GM21390 (cell line): ENCODE results near the gene ECM1.
A peak's percentile ranks its signal among the peaks of the same experiment; 100 is the strongest.

Experiments used
- ATAC-seq: cut with Tn5 transposase; IDR thresholded peaks from one replicate; pipeline ENCODE4 v1.9.1; 2021; ENCODE audit not compliant: unreplicated experiment

Gene ECM1

GRCh38 chr1:150557065-150557600 is 49.2 kb downstream of the ECM1 start:
- no peak for ATAC-seq

- ATAC-seq = no peak
Measured at GRCh38 chr1:150557813-150558212, 49.9 kb downstream of the ECM1 start.

GRCh38 chr1:150558303-150558704 is 50.4 kb downstream of the ECM1 start:
- no peak for ATAC-seq

GRCh38 chr1:150558761-150559655 is 51.1 kb downstream of the ECM1 start:
- no peak for ATAC-seq

DNA sequence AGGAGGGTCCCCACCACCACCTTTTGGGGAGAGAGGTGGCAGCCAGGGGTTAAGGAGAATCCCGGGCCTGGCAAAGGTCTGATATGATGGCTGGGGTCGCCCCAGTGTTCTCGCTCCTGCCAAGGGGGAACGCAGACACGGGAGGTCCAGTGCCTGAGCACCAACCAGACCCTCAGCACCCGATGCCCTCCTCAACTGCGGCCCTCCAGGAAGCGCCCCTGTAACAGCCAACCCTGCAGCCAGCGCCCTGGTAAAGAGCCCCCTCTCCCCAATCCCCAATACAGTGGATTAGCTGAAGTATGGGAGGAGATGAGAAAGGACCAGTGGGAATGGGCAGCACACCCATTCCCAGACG is 51.7 kb downstream of the ECM1 start:
- ATAC-seq = no peak

DNA sequence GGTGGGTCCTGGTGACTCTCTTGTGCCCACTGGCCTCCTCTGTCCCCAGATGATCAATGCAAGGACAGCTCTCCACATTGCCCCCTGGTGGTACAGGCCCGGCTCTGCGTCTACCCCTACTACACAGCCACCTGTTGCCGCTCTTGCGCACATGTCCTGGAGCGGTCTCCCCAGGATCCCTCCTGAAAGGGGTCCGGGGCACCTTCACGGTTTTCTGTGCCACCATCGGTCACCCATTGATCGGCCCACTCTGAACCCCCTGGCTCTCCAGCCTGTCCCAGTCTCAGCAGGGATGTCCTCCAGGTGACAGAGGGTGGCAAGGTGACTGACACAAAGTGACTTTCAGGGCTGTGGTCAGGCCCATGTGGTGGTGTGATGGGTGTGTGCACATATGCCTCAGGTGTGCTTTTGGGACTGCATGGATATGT is 52.1 kb downstream of the ECM1 start:
- ATAC-seq = no peak

GRCh38 chr1:150560576-150561253 is 52.8 kb downstream of the ECM1 start:
- peak; percentile 30 for ATAC-seq

GRCh38 chr1:150561254-150561973 is 53.5 kb downstream of the ECM1 start:
- no peak for ATAC-seq

- ATAC-seq = peak; percentile 34
Measured at GRCh38 chr1:150561974-150562445, 54.1 kb downstream of the ECM1 start.

DNA sequence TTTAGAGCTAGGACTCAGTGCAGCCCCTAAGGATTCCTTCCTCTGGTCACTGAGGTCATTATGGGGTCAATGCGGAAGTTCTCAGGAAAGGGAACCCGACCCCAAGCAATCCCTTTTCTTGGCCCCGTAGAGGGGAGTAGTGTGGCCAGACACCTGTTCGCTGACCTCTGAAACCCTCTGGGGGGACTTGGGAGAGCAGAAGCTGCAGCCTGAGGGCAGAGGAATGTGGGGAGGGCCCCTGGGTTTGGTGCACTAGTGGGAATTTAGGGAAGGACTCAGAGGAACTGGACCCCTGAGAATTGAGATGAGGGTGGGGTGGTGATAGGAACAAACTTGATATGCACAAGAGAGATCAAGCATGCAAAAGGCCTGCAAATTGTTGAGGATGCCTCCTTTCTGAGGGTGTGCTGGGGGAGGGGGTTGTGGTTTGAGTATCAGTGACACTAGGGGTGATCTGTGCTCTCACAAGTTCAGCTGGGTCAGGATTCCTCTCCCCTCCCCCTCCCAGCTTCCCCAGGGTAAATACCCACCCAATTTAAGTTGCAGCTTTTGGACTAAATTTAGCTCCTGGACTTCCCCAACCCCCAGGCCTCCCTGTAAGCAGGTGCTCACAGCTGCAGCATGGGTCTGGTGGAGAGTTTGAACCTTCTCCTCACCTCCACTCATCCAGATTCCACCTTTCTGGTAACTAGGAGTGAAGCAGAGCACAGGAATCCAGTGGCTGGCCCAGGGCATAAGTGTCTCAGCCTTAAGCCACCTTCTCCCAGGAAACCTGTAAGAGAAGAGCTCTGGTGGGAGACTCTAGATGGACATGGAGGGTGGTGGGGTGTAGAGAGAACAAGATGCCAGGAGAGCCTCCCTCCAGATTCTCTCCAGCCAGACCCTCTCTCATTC is 54.8 kb downstream of the ECM1 start:
- peak; percentile 29 for ATAC-seq
